ENCODE data around the gene DYRK1A. TPM values are rescaled to one million over a fixed set of nuclear protein-coding genes. Genes with fewer than 3 reads are reported as not detected.

DYRK1A gene
- total RNA-seq, 8 experiments from 2014 or later: 37.3 to 65.7 (median 53.6) TPM

- no peak for ATAC-seq (replicated peaks in 6 of 8)
- H3K27ac ChIP-seq: no peak overlapping the region
- WGBS, 10 experiments: 60 to 100% (median 90%) methylated on average over 1 to 3 of the region's 3 CpGs
- in situ Hi-C loops (cut with MboI; ENCODE audit: low pct_unique_long_range_greater_than_20kb in 2 of 9, low sequenced_read_pairs in 9 of 9, unreplicated experiment in 9 of 9): no loop called here
- no peak overlapping the region for H3K4me3 ChIP-seq
- no peaks in the 10 kb centered on the region for H3K4me1 ChIP-seq (replicated peaks in 1 of 2)
These were observed 52.8 kb downstream of the DYRK1A start for GRCh38 chr21:37419228-37419906.

GRCh38 chr21:37421306-37421705, 54.7 kb downstream of the DYRK1A start:
- ATAC-seq (replicated peaks in 6 of 8): no peak
- Histone ChIP-seq H3K4me3 (no peak overlapping the region), H3K4me1 (replicated peaks in 1 of 2) (no peaks in the 10 kb centered on the region), H3K27ac (no peak overlapping the region)
- 88 to 100% (median 94%) methylated on average over 3 to 8 of the region's 8 CpGs for WGBS, 10 experiments
- in situ Hi-C loops (cut with MboI; ENCODE audit: low pct_unique_long_range_greater_than_20kb in 2 of 9, low sequenced_read_pairs in 9 of 9, unreplicated experiment in 9 of 9): no loop called here

- no peaks in the 10 kb centered on the region for H3K4me1 ChIP-seq (replicated peaks in 1 of 2)
- no peak overlapping the region for H3K27ac ChIP-seq
- no peak for ATAC-seq (replicated peaks in 6 of 8)
- in situ Hi-C loops (cut with MboI; ENCODE audit: low pct_unique_long_range_greater_than_20kb in 2 of 9, low sequenced_read_pairs in 9 of 9, unreplicated experiment in 9 of 9): no loop called here
- H3K4me3 ChIP-seq: no peak overlapping the region
- WGBS, 10 experiments: 90 to 100% (median 100%) methylated on average over 1 of the region's 1 CpG; no CpG with 5 or more reads in 2 of the 10 experiments
These were observed 55.8 kb downstream of the DYRK1A start for GRCh38 chr21:37422382-37422781.

- no peak for ATAC-seq (replicated peaks in 6 of 8)
- WGBS, 10 experiments: 0 to 100% (median 50%) methylated on average over 1 to 2 of the region's 2 CpGs; no CpG with 5 or more reads in 3 of the 10 experiments
- Histone ChIP-seq H3K4me1 (replicated peaks in 1 of 2) (no peaks in the 10 kb centered on the region), H3K4me3 (no peak overlapping the region), H3K27ac (no peak overlapping the region)
- in situ Hi-C loops (cut with MboI; ENCODE audit: low pct_unique_long_range_greater_than_20kb in 2 of 9, low sequenced_read_pairs in 9 of 9, unreplicated experiment in 9 of 9): no loop called here
These were observed 56.5 kb downstream of the DYRK1A start for GRCh38 chr21:37423103-37423502.

- no peak overlapping the region for H3K4me3 ChIP-seq
- no peaks in the 10 kb centered on the region for H3K4me1 ChIP-seq (replicated peaks in 1 of 2)
- peak in 1 of 8 experiments; percentile 49 for ATAC-seq (replicated peaks in 6 of 8)
- WGBS, 10 experiments: 0 to 100% (median 91%) methylated on average over 1 of the region's 1 CpG; no CpG with 5 or more reads in 1 of the 10 experiments
- in situ Hi-C loops (cut with MboI; ENCODE audit: low pct_unique_long_range_greater_than_20kb in 2 of 9, low sequenced_read_pairs in 9 of 9, unreplicated experiment in 9 of 9): no loop called here
- no peak overlapping the region for H3K27ac ChIP-seq
These were observed 57.8 kb downstream of the DYRK1A start for GRCh38 chr21:37424396-37424795.

- Histone ChIP-seq H3K4me3 (no peak overlapping the region), H3K4me1 (replicated peaks in 1 of 2) (no peaks in the 10 kb centered on the region), H3K27ac (no peak overlapping the region)
- ATAC-seq (replicated peaks in 6 of 8): no peak
- in situ Hi-C loops (cut with MboI; ENCODE audit: low pct_unique_long_range_greater_than_20kb in 2 of 9, low sequenced_read_pairs in 9 of 9, unreplicated experiment in 9 of 9): no loop called here
- WGBS, 10 experiments: 29 to 100% (median 90%) methylated on average over 1 to 3 of the region's 3 CpGs
These were observed 58.4 kb downstream of the DYRK1A start for GRCh38 chr21:37425001-37425400.

GRCh38 chr21:37425684-37426083, 59.1 kb downstream of the DYRK1A start:
- H3K4me3 ChIP-seq: no peak overlapping the region
- H3K4me1 ChIP-seq (replicated peaks in 1 of 2): no peaks in the 10 kb centered on the region
- WGBS, 10 experiments: 33 to 100% (median 93%) methylated on average over 1 to 2 of the region's 2 CpGs; no CpG with 5 or more reads in 2 of the 10 experiments
- H3K27ac ChIP-seq: no peak overlapping the region
- in situ Hi-C loops (cut with MboI; ENCODE audit: low pct_unique_long_range_greater_than_20kb in 2 of 9, low sequenced_read_pairs in 9 of 9, unreplicated experiment in 9 of 9): no loop called here
- ATAC-seq (replicated peaks in 6 of 8): no peak

GRCh38 chr21:37427221-37427620, 60.6 kb downstream of the DYRK1A start:
- Histone ChIP-seq H3K4me1 (replicated peaks in 1 of 2) (no peaks in the 10 kb centered on the region), H3K4me3 (no peak overlapping the region), H3K27ac (no peak overlapping the region)
- in situ Hi-C loops (cut with MboI; ENCODE audit: low pct_unique_long_range_greater_than_20kb in 2 of 9, low sequenced_read_pairs in 9 of 9, unreplicated experiment in 9 of 9): no loop called here
- ATAC-seq (replicated peaks in 6 of 8): no peak
- 60 to 100% (median 95%) methylated on average over 1 to 6 of the region's 6 CpGs for WGBS, 10 experiments

- WGBS, 10 experiments: 85 to 100% (median 95%) methylated on average over 1 to 7 of the region's 7 CpGs; no CpG with 5 or more reads in 2 of the 10 experiments
- H3K4me1 ChIP-seq (replicated peaks in 1 of 2): no peaks in the 10 kb centered on the region
- H3K27ac ChIP-seq: no peak overlapping the region
- no peak overlapping the region for H3K4me3 ChIP-seq
- in situ Hi-C loops (cut with MboI; ENCODE audit: low pct_unique_long_range_greater_than_20kb in 2 of 9, low sequenced_read_pairs in 9 of 9, unreplicated experiment in 9 of 9): no loop called here
- ATAC-seq (replicated peaks in 6 of 8): no peak
These were observed 62.8 kb downstream of the DYRK1A start for GRCh38 chr21:37429356-37429755.

- in situ Hi-C loops (cut with MboI; ENCODE audit: low pct_unique_long_range_greater_than_20kb in 2 of 9, low sequenced_read_pairs in 9 of 9, unreplicated experiment in 9 of 9): no loop called here
- 67 to 100% (median 100%) methylated on average over 1 to 6 of the region's 6 CpGs; no CpG with 5 or more reads in 1 of the 10 experiments for WGBS, 10 experiments
- no peak overlapping the region for H3K4me3 ChIP-seq
- H3K4me1 ChIP-seq (replicated peaks in 1 of 2): no peaks in the 10 kb centered on the region
- H3K27ac ChIP-seq: no peak overlapping the region
- no peak for ATAC-seq (replicated peaks in 6 of 8)
These were observed 63.7 kb downstream of the DYRK1A start for GRCh38 chr21:37430184-37430821.

- in situ Hi-C loops (cut with MboI; ENCODE audit: low pct_unique_long_range_greater_than_20kb in 2 of 9, low sequenced_read_pairs in 9 of 9, unreplicated experiment in 9 of 9): no loop called here
- Histone ChIP-seq H3K27ac (no peak overlapping the region), H3K4me1 (replicated peaks in 1 of 2) (no peaks in the 10 kb centered on the region), H3K4me3 (no peak overlapping the region)
- ATAC-seq (replicated peaks in 6 of 8): no peak
- 50 to 100% (median 90%) methylated on average over 1 to 4 of the region's 4 CpGs for WGBS, 10 experiments
These were observed 64.7 kb downstream of the DYRK1A start for GRCh38 chr21:37431243-37431642.

GRCh38 chr21:37432710-37433455, 66.3 kb downstream of the DYRK1A start:
- H3K4me1 ChIP-seq (replicated peaks in 1 of 2): no peaks in the 10 kb centered on the region
- in situ Hi-C loops (cut with MboI; ENCODE audit: low pct_unique_long_range_greater_than_20kb in 2 of 9, low sequenced_read_pairs in 9 of 9, unreplicated experiment in 9 of 9): no loop called here
- 67 to 100% (median 93%) methylated on average over 1 to 5 of the region's 5 CpGs; no CpG with 5 or more reads in 1 of the 10 experiments for WGBS, 10 experiments
- ATAC-seq (replicated peaks in 6 of 8): no peak
- H3K27ac ChIP-seq: no peak overlapping the region
- H3K4me3 ChIP-seq: no peak overlapping the region

- in situ Hi-C loops (cut with MboI; ENCODE audit: low pct_unique_long_range_greater_than_20kb in 2 of 9, low sequenced_read_pairs in 9 of 9, unreplicated experiment in 9 of 9): no loop called here
- Histone ChIP-seq H3K4me1 (replicated peaks in 1 of 2) (no peaks in the 10 kb centered on the region), H3K4me3 (no peak overlapping the region), H3K27ac (no peak overlapping the region)
- no peak for ATAC-seq (replicated peaks in 6 of 8)
- WGBS, 10 experiments: 86 to 100% (median 97%) methylated on average over 4 to 5 of the region's 5 CpGs
These were observed 66.9 kb downstream of the DYRK1A start for GRCh38 chr21:37433456-37433840.

Measured in motor neuron (in vitro differentiated cells).